ENCODE data around the gene PPFIA2. TPM values are rescaled to one million over a fixed set of nuclear protein-coding genes. Genes with fewer than 3 reads are reported as not detected.
A peak's percentile ranks its signal among the peaks of the same experiment; 100 is the strongest.

PPFIA2 gene
- total RNA-seq, 1 experiment from 2014 or later, result not detected

DNA sequence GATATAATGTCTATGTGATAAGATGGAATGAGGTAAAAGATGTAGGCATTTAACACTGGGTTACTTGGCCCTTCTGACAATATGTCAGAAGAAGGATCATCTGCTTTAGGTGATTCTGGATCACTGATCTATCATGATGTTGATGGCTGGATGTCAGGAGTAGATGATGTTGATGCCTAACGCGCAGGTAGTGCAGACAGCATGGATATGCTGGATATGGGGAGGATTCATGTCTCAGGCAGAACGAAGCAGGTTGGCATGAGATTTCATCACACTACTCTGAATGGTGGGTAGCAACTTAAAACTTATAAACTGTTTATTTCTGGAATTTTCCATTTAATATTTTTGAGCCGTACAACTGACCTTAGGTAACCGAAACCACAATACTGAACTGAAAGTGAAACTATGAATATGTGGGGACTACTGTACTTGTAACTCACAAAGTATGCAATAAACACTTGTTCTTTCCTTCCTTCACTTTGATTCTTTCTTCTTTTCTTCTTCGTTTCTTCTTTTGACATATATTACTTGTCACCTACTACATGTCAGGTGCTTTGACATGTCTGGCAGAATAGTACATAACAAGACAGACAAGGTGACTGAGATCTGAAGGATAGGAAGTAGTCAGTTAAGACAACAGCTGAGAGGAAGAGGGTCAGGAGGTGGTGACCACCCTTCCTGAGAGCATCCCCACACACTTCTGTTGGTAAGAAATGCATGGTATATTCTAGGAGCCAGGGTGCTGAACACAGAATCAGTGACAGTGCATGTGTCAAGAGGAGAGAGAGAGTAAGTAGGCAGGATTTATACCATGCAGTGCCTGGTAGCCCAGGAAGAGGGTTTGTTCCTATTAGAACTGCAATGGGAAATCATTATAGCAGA, 238.8 kb downstream of the PPFIA2 start:
- no peak overlapping the region for H3K27ac ChIP-seq
- H3K4me2 ChIP-seq, result peak overlapping the region; percentile 52
- no peaks in the 10 kb centered on the region for H3K9me2 ChIP-seq (ENCODE audit: insufficient read depth)
- H3F3A ChIP-seq (ENCODE audit: insufficient read depth, low read depth), result no peaks in the 10 kb centered on the region
- H4K20me1 ChIP-seq (ENCODE audit: insufficient read depth), result no peaks in the 10 kb centered on the region
- H2AFZ ChIP-seq, result peak overlapping the region; percentile 32; the same call in 1 of the 2 replicates
- H3K27me3 ChIP-seq (ENCODE audit: insufficient read depth, low read depth), result no peaks in the 10 kb centered on the region
- no peak for DNase-seq
- CTCF ChIA-PET, result no interaction called here
- no peaks in the 10 kb centered on the region for H3K79me2 ChIP-seq (ENCODE audit: low read depth)
- no peaks in the 10 kb centered on the region for H3K4me1 ChIP-seq (replicated peaks; ENCODE audit: insufficient read depth)
- POLR2A ChIA-PET (ENCODE audit: unreplicated experiment), result no interaction called here
- no peaks in the 10 kb centered on the region for H3K36me3 ChIP-seq (ENCODE audit: low read depth)
- TF ChIP-seq EZH2 (IDR thresholded peaks at IDR 0.05; ENCODE audit: low read depth), result no peak
- no peak for TF ChIP-seq CTCF (conservative IDR thresholded peaks at IDR 0.05)
- no TSS peak for BruUV-seq (replicated peaks)
- H3K9me3 ChIP-seq (ENCODE audit: insufficient read depth, low read depth), result no peaks in the 10 kb centered on the region
- peak overlapping the region; percentile 13; the same call in 1 of the 2 replicates for H3K4me3 ChIP-seq
- intact Hi-C loops (cut with micrococcal nuclease; ENCODE audit: unreplicated experiment), result no loop called here

GRCh38 chr12:81518638-81519037, 240.5 kb downstream of the PPFIA2 start:
- no peaks in the 10 kb centered on the region for H3F3A ChIP-seq (ENCODE audit: insufficient read depth, low read depth)
- H2AFZ ChIP-seq, result no peak overlapping the region
- H3K79me2 ChIP-seq (ENCODE audit: low read depth), result no peaks in the 10 kb centered on the region
- no peaks in the 10 kb centered on the region for H3K9me2 ChIP-seq (ENCODE audit: insufficient read depth)
- H3K4me2 ChIP-seq, result no peak overlapping the region
- BruUV-seq (replicated peaks), result no TSS peak
- H3K27ac ChIP-seq, result no peak overlapping the region
- no peaks in the 10 kb centered on the region for H3K27me3 ChIP-seq (ENCODE audit: insufficient read depth, low read depth)
- no peaks in the 10 kb centered on the region for H3K36me3 ChIP-seq (ENCODE audit: low read depth)
- CTCF ChIA-PET, result no interaction called here
- H3K9me3 ChIP-seq (ENCODE audit: insufficient read depth, low read depth), result no peaks in the 10 kb centered on the region
- H3K4me1 ChIP-seq (replicated peaks; ENCODE audit: insufficient read depth), result no peaks in the 10 kb centered on the region
- intact Hi-C loops (cut with micrococcal nuclease; ENCODE audit: unreplicated experiment), result no loop called here
- no peaks in the 10 kb centered on the region for H4K20me1 ChIP-seq (ENCODE audit: insufficient read depth)
- no peak for DNase-seq
- TF ChIP-seq EZH2 (IDR thresholded peaks at IDR 0.05; ENCODE audit: low read depth) (no peak), CTCF (conservative IDR thresholded peaks at IDR 0.05) (no peak)
- no peak overlapping the region for H3K4me3 ChIP-seq
- POLR2A ChIA-PET (ENCODE audit: unreplicated experiment), result no interaction called here

DNA sequence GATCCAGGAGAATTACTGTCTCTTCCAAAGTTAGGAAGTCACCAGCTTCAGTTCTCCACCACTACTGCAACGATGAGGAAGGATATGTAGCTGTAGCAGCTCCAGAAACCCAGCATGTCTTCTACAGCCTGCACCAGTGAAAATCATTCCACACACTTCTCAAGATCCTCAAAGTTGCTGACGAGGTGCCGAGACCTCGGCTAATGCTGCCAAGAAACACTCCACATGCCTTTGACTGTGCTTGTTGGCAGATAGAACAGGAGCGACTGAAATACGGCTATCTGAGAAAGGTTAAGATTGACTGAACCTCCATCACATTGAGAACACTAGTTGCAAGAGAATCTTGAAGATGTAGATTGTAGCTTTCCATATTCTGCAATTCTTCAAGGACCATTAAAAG, 241.9 kb downstream of the PPFIA2 start:
- Histone ChIP-seq H3K9me3 (ENCODE audit: insufficient read depth, low read depth) (no peaks in the 10 kb centered on the region), H3K79me2 (ENCODE audit: low read depth) (no peaks in the 10 kb centered on the region), H3K9me2 (ENCODE audit: insufficient read depth) (no peaks in the 10 kb centered on the region), H3K36me3 (ENCODE audit: low read depth) (no peaks in the 10 kb centered on the region), H2AFZ (no peak overlapping the region), H4K20me1 (ENCODE audit: insufficient read depth) (no peaks in the 10 kb centered on the region), H3F3A (ENCODE audit: insufficient read depth, low read depth) (no peaks in the 10 kb centered on the region), H3K27ac (no peak overlapping the region), H3K27me3 (ENCODE audit: insufficient read depth, low read depth) (no peaks in the 10 kb centered on the region), H3K4me3 (no peak overlapping the region), H3K4me1 (replicated peaks; ENCODE audit: insufficient read depth) (no peaks in the 10 kb centered on the region), H3K4me2 (no peak overlapping the region)
- TF ChIP-seq EZH2 (IDR thresholded peaks at IDR 0.05; ENCODE audit: low read depth) (no peak), CTCF (conservative IDR thresholded peaks at IDR 0.05) (no peak)
- intact Hi-C loops (cut with micrococcal nuclease; ENCODE audit: unreplicated experiment), result no loop called here
- no peak for DNase-seq
- POLR2A ChIA-PET (ENCODE audit: unreplicated experiment), result no interaction called here
- no TSS peak for BruUV-seq (replicated peaks)
- CTCF ChIA-PET, result no interaction called here

Measured in PC-9 (cell line).